NB4 (cell line): ENCODE results near the gene ACOD1.
"Not testable (repeated sequence)": the region's sequence is repeated elsewhere in the genome, so short reads cannot be mapped to it uniquely, and the experiment has no call there.

Experiments used
- DNase-seq: peaks from one replicate; pipeline ENCODE4 v3.0.0; 2010; ENCODE audit warnings: low read depth
- H3K4me3 ChIP-seq: one replicate; pipeline ENCODE4 v1.5.1; 2011; ENCODE audit warnings: mild to moderate bottlenecking, low read depth, low read length, moderate library complexity
- CTCF ChIP-seq: IDR thresholded peaks from one replicate; pipeline ENCODE4 v1.5.1; 2012; ENCODE audit warnings: low read depth, low read length
- MAX ChIP-seq: IDR thresholded peaks from 2 replicates; pipeline ENCODE4 v1.6.1; 2011; ENCODE audit warnings: low read depth, low read length
- MYC ChIP-seq: IDR thresholded peaks from 2 replicates; pipeline ENCODE4 v1.6.1; 2011; ENCODE audit warnings: low read depth, low read length
- POLR2A ChIP-seq: IDR thresholded peaks from 2 replicates; pipeline ENCODE4 v1.6.1; 2011; ENCODE audit warnings: mild to moderate bottlenecking; ENCODE audit not compliant: insufficient read length; ENCODE audit errors: extremely low read depth

The ACOD1 gene

GRCh38 chr13:76955193-76955592 lies 6.9 kb downstream of the ACOD1 start:
- no peak overlapping the region for H3K4me3 ChIP-seq
- TF ChIP-seq POLR2A (no peak), CTCF (no peak), MYC (no peak), MAX (no peak)
- DNase-seq, result no peak

GRCh38 chr13:76955661-76956060 lies 7.3 kb downstream of the ACOD1 start:
- TF ChIP-seq CTCF (no peak), POLR2A (no peak), MYC (no peak), MAX (no peak)
- DNase-seq, result no peak
- no peak overlapping the region for H3K4me3 ChIP-seq

GRCh38 chr13:76958841-76959432 lies 10.6 kb downstream of the ACOD1 start:
- no peak for DNase-seq
- no peak overlapping the region for H3K4me3 ChIP-seq
- TF ChIP-seq MAX (no peak), CTCF (no peak), MYC (no peak), POLR2A (no peak)

- H3K4me3 ChIP-seq, DNase-seq: not testable (repeated sequence)
Observed at GRCh38 chr13:76959734-76960133, 11.4 kb downstream of the ACOD1 start.

- no peak overlapping the region for H3K4me3 ChIP-seq
- TF ChIP-seq CTCF, result no peak
- no peak for TF ChIP-seq MAX
- no peak for TF ChIP-seq POLR2A
- TF ChIP-seq MYC, result no peak
- DNase-seq, result no peak
Observed at GRCh38 chr13:76965759-76966421, 17.6 kb downstream of the ACOD1 start.

- no peak overlapping the region for H3K4me3 ChIP-seq
- no peak for DNase-seq
- TF ChIP-seq MYC (no peak), CTCF (no peak), MAX (no peak), POLR2A (no peak)
Observed at GRCh38 chr13:76967031-76967430, 18.7 kb downstream of the ACOD1 start.
